Measurements from ENCODE around the gene XPOT.

Gene XPOT

DNA sequence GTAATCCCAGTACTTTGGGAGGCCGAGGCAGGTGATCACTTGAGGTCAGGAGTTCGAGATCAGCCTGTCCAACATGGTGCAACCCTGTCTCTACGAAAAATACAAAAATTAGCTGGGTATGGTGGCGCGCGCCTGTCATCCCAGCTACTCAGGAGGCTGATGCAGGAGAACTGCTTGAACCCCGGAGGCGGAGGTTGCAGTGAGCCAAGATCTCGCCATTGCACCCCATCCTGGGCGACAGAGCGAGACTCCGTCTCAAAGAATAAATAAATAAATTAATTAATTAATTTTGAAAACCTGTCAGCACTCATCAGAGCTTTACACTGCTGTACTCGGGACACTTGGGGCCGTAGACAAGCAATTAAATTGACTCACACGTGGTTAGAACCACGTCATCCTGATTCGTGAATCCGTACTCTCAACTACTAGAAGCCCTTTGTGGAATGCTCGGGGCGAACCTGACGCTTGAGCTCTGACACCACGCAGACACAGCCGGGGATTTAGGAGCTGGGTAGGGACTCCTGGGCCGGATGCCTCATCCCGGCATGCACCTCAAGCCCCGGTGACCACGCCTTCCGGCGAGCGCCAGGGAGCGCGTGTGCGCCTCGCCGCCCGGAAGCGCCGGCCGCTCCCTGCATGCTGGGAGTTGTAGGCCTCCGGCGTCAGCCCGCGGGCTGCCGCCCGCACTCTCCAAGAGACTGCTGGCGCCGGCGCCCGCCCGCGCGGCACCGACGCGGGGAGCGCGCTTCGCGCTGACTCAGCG lies at the start of gene XPOT:
XPOT (plus strand) TSS at position 686 of the 763 bp plus-strand sequence. CDS start 5,644 bp downstream, outside the sequence.
- no peak for TF ChIP-seq CTCF (IDR thresholded peaks at IDR 0.05)

DNA sequence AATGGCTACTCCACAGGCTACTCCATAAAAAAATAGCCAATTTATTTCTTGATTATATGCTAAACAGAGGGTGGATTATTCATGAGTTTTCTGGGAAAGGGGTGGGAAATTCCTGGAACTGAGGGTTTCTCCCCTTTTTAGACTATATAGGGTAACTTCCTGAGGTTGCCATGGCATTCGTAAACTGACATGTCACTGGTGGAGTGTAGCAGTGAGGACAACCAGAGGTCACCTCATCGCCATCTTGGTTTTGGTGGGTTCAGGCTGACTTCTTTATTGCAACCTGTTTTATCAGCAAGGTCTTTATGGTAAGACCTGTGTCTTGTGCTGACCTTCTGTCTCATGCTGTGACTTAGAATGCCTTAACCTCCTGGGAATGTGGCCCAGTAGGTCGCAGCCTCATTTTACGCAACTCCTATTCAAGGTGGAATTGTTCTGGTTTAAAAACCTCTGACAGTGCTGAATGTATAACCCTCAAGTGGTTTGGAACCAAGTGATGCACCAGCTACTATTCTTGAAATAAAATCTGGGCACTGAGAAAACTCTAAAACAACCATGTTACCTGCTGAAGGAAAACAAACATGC lies 41.4 kb upstream of the XPOT start:
- no peak for TF ChIP-seq CTCF (IDR thresholded peaks at IDR 0.05)

- no peak for TF ChIP-seq CTCF (IDR thresholded peaks at IDR 0.05)
Observed at GRCh38 chr12:64383675-64384074, 20.5 kb upstream of the XPOT start.

DNA sequence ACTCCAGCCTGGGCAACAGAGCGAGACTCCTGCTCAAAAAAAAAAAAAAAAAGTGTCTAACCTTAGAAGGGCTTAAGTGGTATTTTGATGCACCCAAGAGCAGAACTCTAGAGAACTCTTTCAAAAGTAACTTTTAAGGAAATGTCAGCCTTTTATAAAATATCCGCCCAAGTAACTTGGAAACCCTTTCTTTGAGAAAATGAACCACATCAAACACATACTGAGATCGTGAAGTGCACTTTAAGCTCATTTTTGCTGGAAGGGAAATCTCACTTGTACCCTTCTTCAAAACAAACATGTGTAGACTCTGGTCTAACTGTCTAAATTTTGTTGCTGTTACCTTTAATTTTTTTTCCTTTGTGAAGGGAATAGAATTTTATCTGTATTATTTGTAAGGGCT lies 19.2 kb upstream of the XPOT start:
- no peak for TF ChIP-seq CTCF (IDR thresholded peaks at IDR 0.05)

DNA sequence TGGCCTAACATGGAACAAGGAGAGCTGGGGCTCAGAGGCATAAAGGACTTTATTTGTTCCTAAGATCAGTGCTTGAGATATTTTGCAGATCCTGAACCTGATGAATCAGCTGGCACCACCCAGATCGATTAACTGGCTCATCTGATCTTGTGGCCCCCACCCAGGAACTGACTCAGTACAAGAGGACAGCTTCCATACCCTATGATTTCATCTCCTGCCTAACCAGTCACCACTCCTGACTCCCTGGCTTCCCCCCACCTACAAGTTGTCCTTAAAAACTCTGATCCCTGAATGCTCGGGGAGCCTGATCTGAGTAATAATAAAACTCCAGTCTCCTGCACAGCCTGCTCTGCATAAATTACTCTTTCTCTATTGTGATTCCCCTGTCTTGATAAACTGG lies 18.7 kb upstream of the XPOT start:
- no peak for TF ChIP-seq CTCF (IDR thresholded peaks at IDR 0.05)

DNA sequence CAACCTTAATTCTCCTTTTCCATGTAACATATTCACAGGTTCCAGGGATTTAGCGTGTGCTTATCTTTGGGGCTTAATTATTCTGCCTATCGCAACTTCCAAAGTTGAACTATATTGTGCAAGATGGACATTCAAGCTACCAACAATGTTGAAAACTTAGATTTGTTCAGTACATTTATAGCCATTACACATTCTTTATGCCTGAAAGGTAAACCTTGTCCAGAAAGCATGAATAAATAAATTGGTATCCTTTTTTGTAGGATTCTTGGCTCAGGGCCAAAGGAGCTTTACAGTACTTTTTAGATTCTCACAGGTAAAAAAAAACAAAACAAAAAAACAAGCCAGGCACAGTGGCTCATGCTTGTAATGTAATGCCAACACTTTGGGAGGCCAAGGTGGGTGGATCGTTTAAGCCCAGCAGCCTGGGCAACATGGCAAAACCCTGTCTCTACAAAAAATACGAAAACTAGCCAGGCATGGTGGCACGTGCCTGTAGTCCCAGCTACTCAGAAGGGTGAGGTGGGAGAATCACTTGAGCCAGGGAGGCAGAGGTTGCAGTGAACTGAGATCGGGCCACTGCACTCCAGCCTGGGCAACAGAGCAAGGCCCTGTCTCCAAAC lies 16.9 kb upstream of the XPOT start:
- TF ChIP-seq CTCF (IDR thresholded peaks at IDR 0.05) = no peak

DNA sequence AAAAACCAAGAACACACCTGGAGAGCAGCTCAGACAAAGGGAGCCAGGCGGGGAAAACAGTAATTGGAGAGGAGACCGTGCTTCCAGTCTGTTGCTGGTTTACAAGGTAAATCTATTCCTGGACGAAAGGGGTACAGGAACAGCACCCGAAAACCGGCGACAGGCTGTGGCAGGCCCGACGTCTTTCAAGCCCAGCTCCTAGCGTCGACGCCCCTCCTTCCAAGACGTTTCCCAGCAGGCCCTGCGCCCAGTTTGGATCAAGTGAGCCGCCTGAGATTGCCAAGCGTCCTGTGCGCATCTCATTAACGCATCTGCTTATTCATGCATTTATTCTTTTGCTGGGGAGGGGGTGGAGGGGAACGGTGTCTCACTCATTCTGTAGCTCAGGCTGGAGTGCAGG lies 15.0 kb upstream of the XPOT start:
- no peak for TF ChIP-seq CTCF (IDR thresholded peaks at IDR 0.05)

Measured in LNCAP (cell line).